GM21717 (cell line): ENCODE data around the gene ELOVL6.
"Not testable (repeated sequence)": the region's sequence is repeated elsewhere in the genome, so short reads cannot be mapped to it uniquely, and the experiment has no call there.

Experiments
- ATAC-seq: cut with Tn5 transposase; IDR thresholded peaks from one replicate; pipeline ENCODE4 v1.9.1; 2021; ENCODE audit warnings: mild to moderate bottlenecking, moderate library complexity; ENCODE audit not compliant: unreplicated experiment

Gene ELOVL6

GRCh38 chr4:110197529-110198042, 829 bp downstream of the ELOVL6 start:
- peak; percentile 15 for ATAC-seq

GRCh38 chr4:110196871-110197528, 1.4 kb downstream of the ELOVL6 start:
- ATAC-seq, result peak; percentile 35

GRCh38 chr4:110196206-110196870, 2.1 kb downstream of the ELOVL6 start:
- peak; percentile 33 for ATAC-seq

- ATAC-seq, result peak; percentile 7
These were observed 2.7 kb downstream of the ELOVL6 start for GRCh38 chr4:110195561-110196205.

GRCh38 chr4:110193822-110194761, 4.3 kb downstream of the ELOVL6 start:
- peak; percentile 76 for ATAC-seq

GRCh38 chr4:110193287-110193686, 5.1 kb downstream of the ELOVL6 start:
- ATAC-seq, result not testable (repeated sequence)

- no peak for ATAC-seq
These were observed 8.2 kb downstream of the ELOVL6 start for GRCh38 chr4:110190249-110190648.

- no peak for ATAC-seq
These were observed 10.3 kb downstream of the ELOVL6 start for GRCh38 chr4:110188113-110188512.

GRCh38 chr4:110184791-110185155, 13.6 kb downstream of the ELOVL6 start:
- no peak for ATAC-seq

- peak; percentile 66 for ATAC-seq
These were observed 14.2 kb downstream of the ELOVL6 start for GRCh38 chr4:110184140-110184790.

- no peak for ATAC-seq
These were observed 14.8 kb downstream of the ELOVL6 start for GRCh38 chr4:110183643-110184042.

GRCh38 chr4:110183058-110183457, 15.4 kb downstream of the ELOVL6 start:
- no peak for ATAC-seq

GRCh38 chr4:110181890-110182289, 16.5 kb downstream of the ELOVL6 start:
- ATAC-seq, result no peak

GRCh38 chr4:110175634-110176033, 22.8 kb downstream of the ELOVL6 start:
- ATAC-seq, result no peak

GRCh38 chr4:110172972-110173371, 25.4 kb downstream of the ELOVL6 start:
- ATAC-seq, result no peak

- ATAC-seq, result no peak
These were observed 26.4 kb downstream of the ELOVL6 start for GRCh38 chr4:110171971-110172370.

- no peak for ATAC-seq
These were observed 27.6 kb downstream of the ELOVL6 start for GRCh38 chr4:110170861-110171260.

GRCh38 chr4:110165382-110166286, 32.8 kb downstream of the ELOVL6 start:
- ATAC-seq, result peak; percentile 86

GRCh38 chr4:110164856-110165255, 33.6 kb downstream of the ELOVL6 start:
- ATAC-seq, result no peak
